ENCODE measurements around the gene MICB. TPM values are rescaled to one million over a fixed set of nuclear protein-coding genes. Genes with fewer than 3 reads are reported as not detected.

MICB gene
- total and polyA plus RNA-seq, 9 of the 15 experiments (the other 6 are each of a cell fraction or from before 2014, with no cell fraction given) = 13.3 to 34.5 (median 19.8) TPM

- peak; percentile 83 to 88 for TF ChIP-seq FOXK2 (conservative IDR thresholded peaks at IDR 0.05 in 1 of 2, IDR thresholded peaks at IDR 0.05 in 1 of 2; ENCODE audit: low read depth in 2 of 2)
- no peak; the same call in 1 of the 2 replicates for TF ChIP-seq NKRF (IDR thresholded peaks at IDR 0.05; ENCODE audit: borderline replicate concordance)
- peak; percentile 94; the same call in 1 of the 2 replicates for TF ChIP-seq NR1H2 (CRISPR knock-in tag; IDR thresholded peaks at IDR 0.05)
- no peak for TF ChIP-seq ZNF431 (CRISPR knock-in tag; IDR thresholded peaks at IDR 0.05)
- 0 out of 2 replicates have a peak, but pooled peaks have one; percentile 43 for TF ChIP-seq CEBPZ (IDR thresholded peaks at IDR 0.05; ENCODE audit: borderline replicate concordance, low read depth, low read length)
- TF ChIP-seq SIRT6 (IDR thresholded peaks at IDR 0.05; ENCODE audit: low read depth, low read length) = no peak
- TF ChIP-seq DIDO1 (tag; IDR thresholded peaks at IDR 0.05; ENCODE audit: low read depth) = peak; percentile 38; the same call in 1 of the 2 replicates
- no peak for TF ChIP-seq RBM15 (IDR thresholded peaks at IDR 0.05; ENCODE audit: insufficient read depth, low read length)
- TF ChIP-seq RCOR1 (IDR thresholded peaks at IDR 0.05; ENCODE audit: borderline replicate concordance in 1 of 2, low read depth in 2 of 2, low read length in 2 of 2) = peak in 1 of 2 experiments; percentile 45; a peak in 1 of 4 replicates
- TF ChIP-seq HMBOX1 (IDR thresholded peaks at IDR 0.05) = peak; percentile 27; the same call in 1 of the 2 replicates
- TF ChIP-seq CBFA2T2 (conservative IDR thresholded peaks at IDR 0.05) = no peak
- TF ChIP-seq ZNF717 (CRISPR knock-in tag; IDR thresholded peaks at IDR 0.05) = no peak
- TF ChIP-seq ADNP (tag; IDR thresholded peaks at IDR 0.05) = no peak
- TF ChIP-seq TAF7 (tag; IDR thresholded peaks at IDR 0.05) = peak; percentile 100
- TF ChIP-seq PHF8 (IDR thresholded peaks at IDR 0.05; ENCODE audit: borderline replicate concordance, low read length) = peak; percentile 84; the same call in 1 of the 2 replicates
- TF ChIP-seq JUN (IDR thresholded peaks at IDR 0.05; ENCODE audit: borderline replicate concordance, low read depth, low read length) = peak; percentile 9; the same call in 1 of the 2 replicates
- TF ChIP-seq JUN (CRISPR knock-in tag; IDR thresholded peaks at IDR 0.05; ENCODE audit: borderline replicate concordance) = peak; percentile 44; the same call in 1 of the 2 replicates
- TF ChIP-seq PTTG1 (tag; IDR thresholded peaks at IDR 0.05; ENCODE audit: low read depth) = no peak
- TF ChIP-seq HNRNPUL1 (IDR thresholded peaks at IDR 0.05; ENCODE audit: low read length) = no peak
- TF ChIP-seq TFAM (CRISPR knock-in tag; conservative IDR thresholded peaks at IDR 0.05) = no peak
- 0 out of 2 replicates have a peak, but pooled peaks have one; percentile 82 for TF ChIP-seq SREBF1 (IDR thresholded peaks at IDR 0.05; ENCODE audit: borderline replicate concordance, low read depth, low read length)
- no peak for TF ChIP-seq WHSC1 (IDR thresholded peaks at IDR 0.05; ENCODE audit: low read length)
Observed at GRCh38 chr6:31541658-31542521, 43.9 kb downstream of the MICB start, which contains the start of gene DDX39B (continued).

Measured in K562 (cell line).